Natural killer cell treated with Interleukin-12 subunit alpha and Interleukin-12 subunit beta and Interleukin-15 and Interleukin-18, amount 100 ng/mL, for 72 hours (primary cell): ENCODE data around the gene VWF. TPM values are rescaled to one million over a fixed set of nuclear protein-coding genes. Genes with fewer than 3 reads are reported as not detected.
"Not testable (repeated sequence)": the region's sequence is repeated elsewhere in the genome, so short reads cannot be mapped to it uniquely, and the experiment has no call there.

ENCODE experiments used
- ATAC-seq, 2 donors: fragments of 150-1000 bp; cut with Tn5 transposase in 1 of 2; sonication (Bioruptor Pico), chemical (Tn5 transposase) in 1 of 2; 2 replicates each; pipeline ENCODE4 v1.10.0; 2021
- DNase-seq: peaks from one replicate; pipeline ENCODE4 v3.0.0; 2022; ENCODE audit warnings: low spot score
- H3K27ac Mint-ChIP-seq, 2 donors: 1 replicate in 1 of 2; 2 replicates in 1 of 2; pipeline ENCODE4 v1.8.0; 2022; ENCODE audit warnings: mixed read lengths in 2 of 2, mild to moderate bottlenecking in 1 of 2, moderate library complexity in 1 of 2
- H3K27me3 Mint-ChIP-seq, 2 donors: 1 replicate in 1 of 2; 2 replicates in 1 of 2; pipeline ENCODE4 v1.8.0; 2022; ENCODE audit warnings: mixed read lengths in 2 of 2
- H3K36me3 Mint-ChIP-seq: one replicate; pipeline ENCODE4 v1.8.0; 2022; ENCODE audit warnings: mixed read lengths
- H3K4me1 Mint-ChIP-seq, 2 donors: 1 replicate in 1 of 2; 2 replicates in 1 of 2; pipeline ENCODE4 v1.8.0; 2022; ENCODE audit warnings: low read depth in 2 of 2, mixed read lengths in 2 of 2, mild to moderate bottlenecking in 1 of 2
- H3K4me3 Mint-ChIP-seq: one replicate; pipeline ENCODE4 v1.8.0; 2022; ENCODE audit warnings: mixed read lengths
- H3K9me3 Mint-ChIP-seq: 2 replicates; pipeline ENCODE4 v1.8.0; 2022; ENCODE audit warnings: mixed read lengths
- total RNA-seq, 2 donors: library from RNA; stranded (reverse); gene quantifications; one replicate each; pipeline ENCODE4 v1.2.3, GENCODE V29; 2022

Gene VWF
- total RNA-seq, 2 donors from 2014 or later: not detected

DNA sequence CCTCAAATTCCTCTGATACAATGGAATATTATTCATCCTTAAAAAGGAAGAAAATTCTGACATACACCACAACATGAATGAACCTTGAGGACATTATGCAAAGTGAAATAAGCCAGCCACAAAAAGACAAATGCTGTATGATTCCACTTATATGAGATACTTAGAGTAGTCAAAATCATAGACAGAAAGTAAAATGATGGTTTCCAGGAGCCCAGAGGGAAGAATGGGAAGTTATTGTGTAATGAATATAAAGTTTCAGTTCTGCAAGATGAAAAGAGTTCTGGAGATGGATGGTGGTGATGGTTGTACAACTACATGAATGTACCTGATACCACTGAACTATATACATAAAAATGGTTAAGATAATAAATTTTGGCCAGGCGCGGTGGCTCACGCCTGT is 18.3 kb downstream of the VWF start:
- peaks cover 0 to 4% of the 10 kb centered on the region in 2 donors for H3K27me3 Mint-ChIP-seq
- peaks cover 0 to 3% of the 10 kb centered on the region in 2 donors for H3K4me1 Mint-ChIP-seq
- DNase-seq (no peak), ATAC-seq (no peak)
- H3K27ac Mint-ChIP-seq: no peak overlapping the region
- H3K9me3 Mint-ChIP-seq: no peaks in the 10 kb centered on the region
- H3K4me3 Mint-ChIP-seq: no peak overlapping the region
- no peaks in the 10 kb centered on the region for H3K36me3 Mint-ChIP-seq

DNA sequence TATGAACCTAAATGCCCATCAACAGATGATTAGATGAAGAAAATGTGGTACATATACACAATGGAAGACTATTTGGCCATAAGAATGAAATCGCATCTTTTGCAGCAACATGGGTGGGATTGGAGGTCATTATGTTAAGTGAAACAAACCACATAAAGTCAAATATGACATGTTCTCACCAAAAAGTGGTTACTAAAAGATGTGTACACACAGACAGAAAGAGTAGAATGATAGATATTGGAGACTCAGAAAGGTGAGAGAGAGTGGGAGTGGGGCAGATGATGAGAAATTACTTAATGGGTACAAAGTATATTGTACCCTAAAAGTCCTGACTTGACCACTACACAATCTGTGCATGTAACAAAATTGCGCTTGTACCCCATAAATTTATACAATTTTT is 19.6 kb downstream of the VWF start:
- Mint-ChIP-seq H3K36me3 (no peaks in the 10 kb centered on the region), H3K4me3 (no peak overlapping the region), H3K4me1 (peaks cover 0 to 3% of the 10 kb centered on the region in 2 donors), H3K27me3 (peaks cover 0 to 8% of the 10 kb centered on the region in 2 donors), H3K27ac (no peak overlapping the region), H3K9me3 (no peaks in the 10 kb centered on the region)
- no peak for ATAC-seq
- no peak for DNase-seq

DNA sequence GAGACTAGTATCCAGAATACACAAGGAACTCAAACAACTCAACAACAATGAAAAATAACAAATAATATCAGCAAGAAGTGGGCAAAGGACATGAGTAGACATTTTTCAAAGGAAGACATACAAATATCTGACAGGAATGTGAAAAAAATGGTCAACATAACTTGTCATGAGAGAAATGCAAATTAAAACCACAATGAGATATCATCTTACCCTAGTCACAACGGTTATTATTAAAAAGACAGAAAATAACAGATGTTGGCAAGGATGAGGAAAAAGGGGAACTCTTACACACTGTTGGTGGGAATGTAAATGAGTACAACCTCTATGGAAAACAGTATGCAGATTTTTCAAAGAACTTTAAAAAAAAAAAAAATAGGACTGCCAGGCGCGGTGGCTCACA is 20.4 kb downstream of the VWF start:
- DNase-seq: no peak
- no peaks in the 10 kb centered on the region for H3K9me3 Mint-ChIP-seq
- peaks cover 0 to 8% of the 10 kb centered on the region in 2 donors for H3K27me3 Mint-ChIP-seq
- no peak for ATAC-seq
- no peaks in the 10 kb centered on the region for H3K36me3 Mint-ChIP-seq
- H3K4me3 Mint-ChIP-seq: no peak overlapping the region
- no peak overlapping the region for H3K27ac Mint-ChIP-seq
- H3K4me1 Mint-ChIP-seq: peaks cover 0 to 3% of the 10 kb centered on the region in 2 donors

DNA sequence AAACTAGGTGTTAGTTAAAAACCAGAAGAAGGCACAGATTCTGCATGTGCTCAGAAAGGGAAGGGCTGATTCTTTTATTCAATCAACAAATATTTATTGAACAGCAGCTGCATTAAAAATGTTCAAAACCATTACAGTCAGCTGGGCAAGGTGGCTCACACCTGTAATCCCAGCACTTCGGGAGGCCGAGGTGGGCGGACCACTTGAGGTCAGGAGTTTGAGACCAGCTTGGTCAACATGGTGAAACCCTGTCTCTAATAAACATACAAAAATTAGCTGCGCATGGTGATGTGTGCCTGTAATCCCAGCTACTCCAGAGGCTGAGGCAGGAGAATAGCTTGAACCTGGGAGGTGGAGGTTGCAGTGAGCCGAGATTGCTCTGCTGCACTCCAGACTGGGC is 22.4 kb downstream of the VWF start:
- not testable (repeated sequence) for H3K27ac Mint-ChIP-seq, DNase-seq, H3K4me3 Mint-ChIP-seq, H3K36me3 Mint-ChIP-seq, ATAC-seq, H3K4me1 Mint-ChIP-seq, H3K9me3 Mint-ChIP-seq
- H3K27me3 Mint-ChIP-seq: peaks cover 0 to 18% of the 10 kb centered on the region in 2 donors

DNA sequence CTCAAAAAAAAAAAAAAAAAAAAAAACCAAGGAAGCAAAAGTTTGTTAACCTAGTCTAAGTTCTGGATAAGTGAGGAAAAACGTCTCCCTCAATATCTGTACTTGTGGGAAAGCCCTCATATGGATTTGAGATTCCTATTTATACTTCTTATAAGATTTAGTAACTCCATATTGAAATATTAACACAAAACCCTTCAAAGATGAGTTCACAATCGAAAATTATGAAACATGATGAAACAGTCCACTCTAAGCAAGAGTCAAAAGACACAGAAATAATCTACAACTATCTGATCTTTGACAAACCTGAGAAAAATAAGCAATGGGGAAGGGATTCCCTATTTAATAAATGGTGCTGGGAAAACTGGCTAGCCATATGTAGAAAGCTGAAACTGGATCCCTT is 25.2 kb downstream of the VWF start:
- H3K27me3 Mint-ChIP-seq: peaks cover 0 to 27% of the 10 kb centered on the region in 2 donors
- H3K9me3 Mint-ChIP-seq: no peaks in the 10 kb centered on the region
- peaks cover 0 to 3% of the 10 kb centered on the region in 2 donors for H3K4me1 Mint-ChIP-seq
- no peak for DNase-seq
- ATAC-seq: no peak
- no peak overlapping the region for H3K4me3 Mint-ChIP-seq
- H3K27ac Mint-ChIP-seq: no peak overlapping the region
- H3K36me3 Mint-ChIP-seq: no peaks in the 10 kb centered on the region

DNA sequence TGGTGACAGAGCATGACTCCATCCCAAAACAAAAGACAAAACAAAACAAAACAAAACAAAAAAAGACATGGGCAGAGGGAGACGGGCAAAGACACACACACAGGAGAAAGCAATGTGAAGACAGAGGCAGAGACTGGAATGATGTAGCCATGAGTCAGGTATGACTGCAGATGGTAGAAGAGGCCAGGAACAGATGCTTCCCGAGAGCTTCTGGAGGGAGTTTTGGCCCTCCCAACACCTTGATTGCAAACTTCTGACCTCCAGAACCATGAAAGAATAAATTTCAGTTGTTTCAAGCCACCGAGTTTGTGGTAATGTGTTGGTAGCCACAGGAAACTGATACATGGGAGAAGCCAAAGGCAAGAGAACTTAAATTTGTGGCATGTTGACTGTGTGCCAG is 27.1 kb downstream of the VWF start:
- no peak overlapping the region for H3K27ac Mint-ChIP-seq
- DNase-seq (no peak), ATAC-seq (no peak)
- H3K36me3 Mint-ChIP-seq: no peaks in the 10 kb centered on the region
- no peak overlapping the region for H3K4me3 Mint-ChIP-seq
- H3K9me3 Mint-ChIP-seq: no peaks in the 10 kb centered on the region
- H3K4me1 Mint-ChIP-seq: peaks cover 0 to 5% of the 10 kb centered on the region in 2 donors
- peaks cover 7 to 27% of the 10 kb centered on the region in 2 donors for H3K27me3 Mint-ChIP-seq

DNA sequence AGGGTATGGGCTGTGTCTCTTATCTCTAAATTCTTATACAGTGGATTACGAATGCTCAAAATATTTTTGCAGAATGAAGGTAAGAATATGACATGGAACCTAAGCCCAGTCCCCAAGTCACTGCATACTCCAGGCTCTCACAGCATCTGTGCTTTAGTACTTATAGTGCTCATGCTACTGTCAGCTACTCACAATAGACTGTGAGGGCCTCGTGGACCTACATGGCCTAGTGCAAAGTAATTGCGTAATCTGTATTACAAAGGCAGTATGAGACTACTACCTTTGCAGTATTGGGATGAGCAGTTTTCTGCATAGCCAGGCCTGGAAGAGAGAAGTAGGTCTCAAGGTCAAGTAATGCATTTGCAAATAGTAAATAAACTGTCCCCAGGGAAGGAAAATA is 27.9 kb downstream of the VWF start:
- ATAC-seq: no peak
- no peak overlapping the region for H3K4me3 Mint-ChIP-seq

DNA sequence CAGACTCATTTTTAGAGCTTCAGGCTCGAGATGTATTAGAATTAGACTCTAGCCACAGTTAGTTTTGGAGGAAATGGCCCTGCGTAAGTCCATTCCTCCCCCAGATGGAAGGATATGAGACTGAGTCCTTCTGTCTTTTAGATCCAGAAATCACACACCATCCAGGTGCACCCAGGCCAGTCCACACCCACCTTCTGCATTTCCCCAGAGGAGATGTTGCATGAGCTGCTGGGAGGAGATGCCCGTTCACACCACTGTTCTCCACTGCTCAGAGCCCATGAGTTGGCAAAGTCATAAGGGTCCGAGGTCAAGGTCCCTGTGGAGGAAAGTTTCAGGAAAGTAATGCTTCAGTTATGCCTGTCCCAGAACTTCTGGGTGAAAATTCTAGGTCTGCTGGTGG is 29.2 kb downstream of the VWF start:
- DNase-seq (no peak), ATAC-seq (no peak)
- Mint-ChIP-seq H3K27me3 (peaks cover 11 to 25% of the 10 kb centered on the region in 2 donors), H3K9me3 (no peaks in the 10 kb centered on the region), H3K27ac (no peak overlapping the region), H3K4me3 (no peak overlapping the region), H3K36me3 (no peaks in the 10 kb centered on the region), H3K4me1 (peaks cover 6 to 13% of the 10 kb centered on the region in 2 donors)

More for the DNA sequence above, 27.9 kb downstream of the VWF start:
- no peak for DNase-seq
- Mint-ChIP-seq H3K4me1 (peaks cover 0 to 7% of the 10 kb centered on the region in 2 donors), H3K9me3 (no peaks in the 10 kb centered on the region), H3K27ac (no peak overlapping the region), H3K27me3 (peaks cover 8 to 26% of the 10 kb centered on the region in 2 donors), H3K36me3 (no peaks in the 10 kb centered on the region)

DNA sequence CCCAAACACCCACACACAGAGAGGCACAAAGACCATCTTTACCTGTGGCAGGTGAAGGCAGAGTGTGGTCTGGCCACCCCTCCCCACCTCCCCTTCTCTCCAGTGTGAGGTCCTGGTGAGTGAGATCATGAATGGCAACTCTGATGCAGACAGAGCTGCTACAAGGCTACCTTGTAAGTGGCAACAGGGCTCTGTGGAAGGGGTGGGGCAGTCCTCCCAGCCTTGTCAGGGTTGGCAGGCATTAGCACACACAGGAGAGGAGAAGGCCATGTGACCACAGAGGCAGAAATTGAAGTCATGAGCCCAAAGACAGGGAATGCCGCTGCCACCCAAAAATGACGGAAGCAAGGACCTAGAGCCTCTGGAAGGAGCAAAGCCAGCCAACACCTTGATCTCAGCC is 30.7 kb downstream of the VWF start:
- DNase-seq: no peak
- Mint-ChIP-seq H3K27me3 (peaks cover 11 to 26% of the 10 kb centered on the region in 2 donors), H3K36me3 (no peaks in the 10 kb centered on the region), H3K4me1 (peaks cover 6 to 13% of the 10 kb centered on the region in 2 donors), H3K27ac (no peak overlapping the region), H3K9me3 (no peaks in the 10 kb centered on the region), H3K4me3 (no peak overlapping the region)
- peak in 1 of 2 donors; percentile 13 for ATAC-seq

DNA sequence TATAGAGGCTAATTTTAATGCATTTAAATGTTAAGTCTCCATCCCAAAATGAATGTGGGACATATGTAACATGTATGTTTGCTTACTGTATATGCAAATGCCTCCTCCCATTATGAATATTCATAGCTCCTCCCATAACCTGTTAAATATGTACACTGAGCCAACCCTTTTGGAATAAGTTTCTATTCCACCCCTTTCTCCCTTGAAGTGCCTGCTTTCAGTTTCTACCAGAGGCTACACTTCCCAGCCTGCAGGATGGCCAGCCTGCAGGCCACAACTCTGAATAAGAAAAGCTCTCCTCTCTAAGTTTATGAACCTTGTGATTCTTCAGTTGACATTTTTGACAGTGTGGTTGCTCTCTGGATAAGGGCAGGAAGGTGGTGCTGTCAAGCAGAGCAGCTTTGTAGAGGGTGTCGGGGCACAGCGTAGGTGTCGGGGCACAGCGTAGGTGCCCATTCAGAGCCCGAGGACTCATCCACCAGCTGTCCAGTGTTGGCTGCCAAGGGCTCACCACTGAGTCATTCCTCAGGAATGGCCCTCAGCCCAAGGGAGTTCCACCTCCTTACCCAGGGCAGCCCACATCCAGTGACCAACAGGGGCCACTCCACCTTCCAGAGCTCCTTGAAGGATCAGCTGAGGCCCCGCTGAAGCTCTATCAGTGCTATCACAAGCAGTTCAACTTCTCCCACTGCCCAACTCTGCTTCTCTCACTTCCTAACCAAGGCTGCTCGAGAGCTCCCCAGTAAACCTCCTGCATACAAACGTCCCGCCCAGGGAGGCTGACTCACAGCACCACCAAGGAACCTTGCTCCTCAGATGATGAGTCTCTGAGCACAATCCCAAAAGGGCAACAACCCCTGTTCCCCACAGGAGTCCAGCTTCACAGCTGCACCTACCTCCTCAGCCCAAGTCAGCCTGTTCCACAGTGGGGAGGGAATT is 31.4 kb downstream of the VWF start:
- H3K36me3 Mint-ChIP-seq: no peaks in the 10 kb centered on the region
- H3K27ac Mint-ChIP-seq: no peak overlapping the region
- peaks cover 6 to 13% of the 10 kb centered on the region in 2 donors for H3K4me1 Mint-ChIP-seq
- peaks cover 11 to 26% of the 10 kb centered on the region in 2 donors for H3K27me3 Mint-ChIP-seq
- no peaks in the 10 kb centered on the region for H3K9me3 Mint-ChIP-seq
- no peak for DNase-seq
- no peak overlapping the region for H3K4me3 Mint-ChIP-seq
- peak in 1 of 2 donors; percentile 12 for ATAC-seq

DNA sequence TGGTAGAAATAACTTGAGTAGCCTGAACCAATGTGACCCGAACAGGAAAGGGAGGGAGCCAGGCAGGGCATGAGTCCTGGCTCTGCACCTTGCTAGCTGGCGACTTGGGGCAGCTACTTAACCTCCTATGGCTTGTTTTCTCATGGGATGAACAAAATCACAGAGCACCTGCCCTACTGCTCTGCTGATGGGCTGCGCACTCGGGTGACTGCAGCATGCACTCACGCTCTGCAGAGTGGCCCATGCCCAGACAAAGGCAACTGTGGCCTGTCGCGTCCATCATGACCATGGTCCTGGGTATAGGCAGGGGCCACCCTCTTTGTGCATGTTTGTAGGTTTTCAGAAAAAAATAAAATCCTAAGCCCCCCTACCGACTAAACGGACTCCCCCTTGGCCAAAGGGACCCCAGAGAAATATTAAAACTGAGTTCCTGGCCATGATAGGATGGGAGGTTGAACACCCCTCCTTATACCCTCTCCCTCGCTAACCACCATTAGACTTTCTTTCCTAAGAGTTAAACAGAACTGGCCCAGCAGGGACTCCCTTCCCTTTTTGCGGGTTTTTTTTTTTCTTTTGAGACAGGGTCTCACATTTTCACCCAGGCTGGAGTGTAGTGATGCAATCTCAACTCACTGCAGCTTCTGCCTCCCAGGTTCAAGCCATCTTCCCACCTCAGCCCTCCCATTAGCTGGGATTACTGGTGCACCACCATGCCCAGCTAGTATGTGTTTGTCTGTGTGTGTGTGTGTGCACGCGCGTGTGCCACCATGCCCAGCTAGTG is 32.5 kb downstream of the VWF start:
- H3K27me3 Mint-ChIP-seq: peaks cover 11 to 17% of the 10 kb centered on the region in 2 donors
- peak in 1 of 2 donors; percentile 4 for ATAC-seq
- no peak overlapping the region for H3K4me3 Mint-ChIP-seq
- no peaks in the 10 kb centered on the region for H3K36me3 Mint-ChIP-seq
- no peak for DNase-seq
- H3K9me3 Mint-ChIP-seq: no peaks in the 10 kb centered on the region
- H3K4me1 Mint-ChIP-seq: peaks cover 6 to 13% of the 10 kb centered on the region in 2 donors
- H3K27ac Mint-ChIP-seq: no peak overlapping the region

DNA sequence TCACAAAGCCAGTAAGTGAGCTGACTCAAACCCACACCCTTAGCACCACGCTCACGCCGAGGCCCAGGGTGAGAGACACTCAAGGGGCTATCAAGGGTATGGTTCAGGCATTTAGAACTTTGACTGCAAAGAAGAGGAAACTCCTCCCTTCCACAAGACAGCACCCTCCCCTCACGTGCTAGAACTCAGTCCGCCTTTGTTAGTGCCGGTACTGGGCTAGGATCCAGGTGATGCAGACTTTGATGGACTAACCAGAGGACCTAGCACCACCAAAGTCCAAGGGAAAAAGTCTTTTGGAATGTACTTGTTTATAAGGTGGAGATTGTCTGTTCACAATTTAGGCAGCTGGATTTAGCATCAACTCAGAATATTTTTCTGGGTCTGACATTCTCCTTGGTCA is 33.7 kb downstream of the VWF start:
- no peaks in the 10 kb centered on the region for H3K36me3 Mint-ChIP-seq
- H3K4me3 Mint-ChIP-seq: no peak overlapping the region
- peaks cover 6 to 13% of the 10 kb centered on the region in 2 donors for H3K4me1 Mint-ChIP-seq
- peaks cover 14 to 15% of the 10 kb centered on the region in 2 donors for H3K27me3 Mint-ChIP-seq
- no peak overlapping the region for H3K27ac Mint-ChIP-seq
- ATAC-seq (no peak), DNase-seq (no peak)
- H3K9me3 Mint-ChIP-seq: no peaks in the 10 kb centered on the region

DNA sequence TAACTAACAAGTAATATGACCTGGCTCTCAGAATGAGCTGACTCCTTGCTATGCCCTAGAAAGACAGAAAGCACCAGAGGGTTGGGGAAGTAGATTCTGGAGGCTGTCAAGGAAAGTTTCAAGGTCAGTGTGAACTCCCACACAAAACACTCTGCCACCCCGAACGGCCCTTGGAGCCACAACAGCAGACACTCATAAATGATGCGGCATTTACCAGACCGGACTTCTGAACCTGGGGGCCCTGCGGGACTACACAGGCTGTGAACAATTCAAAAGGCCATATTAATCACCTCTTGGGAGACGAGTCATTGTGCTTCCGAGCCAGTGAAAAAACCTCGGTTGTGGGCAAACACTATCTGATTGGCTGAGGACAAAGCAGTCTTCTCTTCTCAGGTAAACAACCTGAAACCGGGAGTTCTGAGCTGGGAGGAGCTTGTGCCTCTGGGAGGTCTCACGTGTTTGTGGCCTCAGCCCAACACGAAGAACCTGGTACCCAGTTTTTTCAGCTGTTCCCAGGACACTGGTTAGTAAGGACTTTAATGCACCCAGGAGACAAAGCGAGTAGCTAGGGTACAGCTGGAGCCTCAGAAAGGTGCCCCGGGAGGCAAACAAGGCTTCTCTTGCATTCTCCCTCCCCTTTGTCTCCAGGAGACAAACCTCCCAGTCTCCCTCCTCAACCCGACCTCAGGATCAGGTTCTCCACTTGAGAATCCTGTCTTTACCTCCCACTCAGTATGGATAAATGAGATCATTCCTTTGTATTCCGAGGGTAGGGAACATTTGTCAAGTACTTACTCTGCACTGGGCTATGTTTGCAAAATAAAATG is 35.3 kb downstream of the VWF start:
- no peaks in the 10 kb centered on the region for H3K9me3 Mint-ChIP-seq
- ATAC-seq (no peak), DNase-seq (no peak)
- peaks cover 14 to 15% of the 10 kb centered on the region in 2 donors for H3K27me3 Mint-ChIP-seq
- peaks cover 6 to 13% of the 10 kb centered on the region in 2 donors for H3K4me1 Mint-ChIP-seq
- H3K27ac Mint-ChIP-seq: no peak overlapping the region
- no peak overlapping the region for H3K4me3 Mint-ChIP-seq
- no peaks in the 10 kb centered on the region for H3K36me3 Mint-ChIP-seq
